Measurements from ENCODE around the gene ZNF98. TPM values are rescaled to one million over a fixed set of nuclear protein-coding genes. Genes with fewer than 3 reads are reported as not detected.

The ZNF98 gene
- total RNA-seq, 1 experiment from 2014 or later: not detected

Other genes starting within 250 kb of the ZNF98 start
- not detected for gene ZNF676, start 225.4 kb downstream of the ZNF98 start, total RNA-seq (2021; ENCODE audit: unreplicated experiment)
- gene ZNF729, start 135.9 kb downstream of the ZNF98 start, total RNA-seq (2021; ENCODE audit: unreplicated experiment): not detected
- not detected for gene ZNF492, start 212.0 kb upstream of the ZNF98 start, total RNA-seq (2021; ENCODE audit: unreplicated experiment)